Measurements from ENCODE around the gene CFAP221. TPM values are rescaled to one million over a fixed set of nuclear protein-coding genes. Genes with fewer than 3 reads are reported as not detected.
A peak's percentile ranks its signal among the peaks of the same experiment; 100 is the strongest.

Gene CFAP221
- 0.23 and 0.42 TPM in 2 replicates for total RNA-seq (2014; rRNA removed; shearing (Covaris generic))
- polyA plus RNA-seq (2016; fragmentation: Nextera tagmentation; extraction: Ambion mirVana): 0.65 and 0.96 TPM in 2 replicates
- long read RNA-seq, partial matches to known transcripts: 1 of 1 reads
- long read RNA-seq, other reads (novel, unspliced or antisense): 0 of 1 reads

GRCh38 chr2:119544075-119544938 is at the start of gene CFAP221:
TSS of gene CFAP221 (plus strand) at chr2:119544449. CDS start at chr2:119546132, 1,683 bp downstream.
- peaks cover 5% of the 10 kb centered on the region for H3K27me3 Mint-ChIP-seq (ENCODE audit: insufficient read depth, low read depth, poor library complexity)
- H2AFZ ChIP-seq: peak within 1 kb of the TSS; percentile 97
- ATAC-seq: peak; percentile 95

More at GRCh38 chr2:119544075-119544938, at the start of gene CFAP221:
- 0 out of 2 replicates have a peak, but pooled peaks cover 3% of the 10 kb centered on the region for H3F3A ChIP-seq (replicated peaks; ENCODE audit: low read depth)
- H3K4me3 Mint-ChIP-seq: peak within 1 kb of the TSS; percentile 87
- H3K9me2 ChIP-seq (ENCODE audit: insufficient read depth): no peaks in the 10 kb centered on the region; the same call in 1 of the 2 replicates
- H3K4me2 ChIP-seq: peak within 1 kb of the TSS; percentile 95
- no peaks in the 10 kb centered on the region for H3K36me3 Mint-ChIP-seq (ENCODE audit: low read depth)
- H3K36me3 ChIP-seq (ENCODE audit: insufficient read depth): no peaks in the 10 kb centered on the region
- H4K20me1 ChIP-seq (replicated peaks; ENCODE audit: insufficient read depth): no peaks in the 10 kb centered on the region
- no peak within 1 kb of the TSS for H3K27ac ChIP-seq (ENCODE audit: low read depth)
- H3K79me2 ChIP-seq (replicated peaks; ENCODE audit: insufficient read depth): no peaks in the 10 kb centered on the region
- H3K9me3 Mint-ChIP-seq: no peaks in the 10 kb centered on the region
- peaks cover 10% of the 10 kb centered on the region for H3K4me1 Mint-ChIP-seq
- TF ChIP-seq POLR2AphosphoS5 (IDR thresholded peaks at IDR 0.05; ENCODE audit: low read depth) (0 out of 2 replicates have a peak, but pooled peaks have one; percentile 28), REST (IDR thresholded peaks at IDR 0.05; ENCODE audit: unreplicated experiment) (no peak), NANOG (IDR thresholded peaks at IDR 0.05; ENCODE audit: borderline replicate concordance) (no peak), CTCF (conservative IDR thresholded peaks at IDR 0.05; ENCODE audit: low read depth in 2 of 2) (no peak), CREB1 (CRISPR knock-in tag; IDR thresholded peaks at IDR 0.05; ENCODE audit: low read depth) (peak; percentile 19; the same call in 1 of the 2 replicates), ZNF114 (CRISPR knock-in tag; IDR thresholded peaks at IDR 0.05) (no peak), EZH2 (IDR thresholded peaks at IDR 0.05; ENCODE audit: low read depth, unreplicated experiment) (no peak)
- H3K27ac Mint-ChIP-seq: peak within 1 kb of the TSS; percentile 89; the same call in 1 of the 2 replicates
- peaks cover 15% of the 10 kb centered on the region for H3K27me3 ChIP-seq (ENCODE audit: insufficient read depth)
- H3K4me3 ChIP-seq: peak within 1 kb of the TSS; percentile 94
- H3K4me1 ChIP-seq (ENCODE audit: insufficient read depth): peaks cover 11% of the 10 kb centered on the region
- peak; percentile 88 for DNase-seq (ENCODE audit: low spot score)

Data from GM23338 (cell line).